Natural killer cell (primary cell): ENCODE results near the gene FAM114A2. TPM values are rescaled to one million over a fixed set of nuclear protein-coding genes. Genes with fewer than 3 reads are reported as not detected.

Experiments used
- ATAC-seq, 3 donors: fragments of 150-1000 bp in 2 of 3; fragments of 200-7000 bp in 1 of 3; cut with Tn5 transposase; 1 replicate in 1 of 3; 2 replicates in 2 of 3; pipeline ENCODE4 v1.10.0; 2021; ENCODE audit warnings: mild to moderate bottlenecking in 2 of 3, moderate library complexity in 2 of 3
- DNase-seq, 2 donors: peaks; one replicate each; pipeline versions ENCODE4 v3.0.0 to v3.0.0-alpha.2; 2013 to 2021; ENCODE audit warnings: mixed read lengths in 1 of 2
- H3K27ac ChIP-seq: one replicate; pipeline ENCODE4 v1.5.1; 2013; ENCODE audit warnings: mild to moderate bottlenecking, low read length
- H3K27me3 ChIP-seq: one replicate; pipeline ENCODE4 v1.6.1; 2013; ENCODE audit warnings: low read length; ENCODE audit not compliant: control insufficient read depth, insufficient read depth
- H3K36me3 ChIP-seq: one replicate; pipeline ENCODE4 v1.6.1; 2013; ENCODE audit warnings: low read length; ENCODE audit not compliant: control insufficient read depth, insufficient read depth
- H3K4me1 ChIP-seq: one replicate; pipeline ENCODE4 v1.6.1; 2013; ENCODE audit warnings: low read length; ENCODE audit not compliant: control insufficient read depth, insufficient read depth
- H3K4me3 ChIP-seq: one replicate; pipeline ENCODE4 v1.5.1; 2013; ENCODE audit warnings: low read length
- H3K9me3 ChIP-seq: one replicate; pipeline ENCODE4 v1.6.1; 2013; ENCODE audit warnings: low read length; ENCODE audit not compliant: control insufficient read depth, insufficient read depth
- H3K27ac Mint-ChIP-seq, 2 donors: one replicate each; pipeline ENCODE4 v1.8.0; 2022; ENCODE audit warnings: mild to moderate bottlenecking in 2 of 2, mixed read lengths in 2 of 2, moderate library complexity in 1 of 2
- H3K27me3 Mint-ChIP-seq, 2 donors: one replicate each; pipeline ENCODE4 v1.8.0; 2022; ENCODE audit warnings: low read depth in 2 of 2, mixed read lengths in 2 of 2
- H3K36me3 Mint-ChIP-seq: one replicate; pipeline ENCODE4 v1.8.0; 2022; ENCODE audit warnings: mixed read lengths
- H3K4me1 Mint-ChIP-seq, 2 donors: one replicate each; pipeline ENCODE4 v1.8.0; 2022; ENCODE audit warnings: mixed read lengths in 2 of 2
- H3K4me3 Mint-ChIP-seq: one replicate; pipeline ENCODE4 v1.8.0; 2022; ENCODE audit warnings: mild to moderate bottlenecking, moderate library complexity, mixed read lengths
- H3K9me3 Mint-ChIP-seq, 2 donors: one replicate each; pipeline ENCODE4 v1.8.0; 2022; ENCODE audit warnings: mixed read lengths in 2 of 2
- CTCF ChIP-seq: fragments of 200-600 bp; IDR thresholded peaks from one replicate; pipeline ENCODE4 v1.8.0; 2022; ENCODE audit warnings: antibody characterized with exemption
- WGBS: methylation state at CpG from one replicate; pipeline ENCODE4 v1.1.7; 2013; ENCODE audit warnings: missing lambda C conversion rate; ENCODE audit not compliant: insufficient coverage; 5-methylcytosine and 5-hydroxymethylcytosine counted together
- intact Hi-C: fragments of 100-400 bp; cut with micrococcal nuclease; formaldehyde crosslinking; loops from one replicate; pipeline ENCODE4 v1.14.2; 2022
- total RNA-seq, 4 donors: library from RNA; stranded (reverse); fragments of 120-200 nt in 1 of 4; gene quantifications; one replicate each; pipeline versions ENCODE4 v1.2.3 to v1.2.4, GENCODE V29; 2013 to 2022

FAM114A2 gene
- total RNA-seq, 3 donors from 2014 or later (not counting 1 experiment from before 2014, with no cell fraction given), result 29.0 to 37.8 (median 29.4) TPM

GRCh38 chr5:154002093-154002492, 36.6 kb downstream of the FAM114A2 start:
- TF ChIP-seq CTCF, result no peak
- H3K9me3 Mint-ChIP-seq, result no peaks in the 10 kb centered on the region
- no peaks in the 10 kb centered on the region for H3K4me1 ChIP-seq
- H3K27ac ChIP-seq, result no peak overlapping the region
- H3K4me3 Mint-ChIP-seq, result no peak overlapping the region
- H3K27me3 Mint-ChIP-seq, result no peaks in the 10 kb centered on the region
- H3K36me3 Mint-ChIP-seq, result peaks cover 14% of the 10 kb centered on the region
- no peaks in the 10 kb centered on the region for H3K4me1 Mint-ChIP-seq
- intact Hi-C loops, result no loop called here
- DNase-seq (no peak), ATAC-seq (no peak)
- H3K27ac Mint-ChIP-seq, result no peak overlapping the region
- no peak overlapping the region for H3K4me3 ChIP-seq
- H3K27me3 ChIP-seq, result no peaks in the 10 kb centered on the region
- H3K36me3 ChIP-seq, result peaks cover 25% of the 10 kb centered on the region
- H3K9me3 ChIP-seq, result no peaks in the 10 kb centered on the region
- WGBS, result 100% methylated on average over 2 of the region's 4 CpGs

GRCh38 chr5:154000703-154001102, 38.0 kb downstream of the FAM114A2 start:
- TF ChIP-seq CTCF, result no peak
- intact Hi-C loops, result no loop called here
- ATAC-seq (no peak), DNase-seq (no peak)
- no peak overlapping the region for H3K27ac ChIP-seq
- no peak overlapping the region for H3K4me3 ChIP-seq
- Mint-ChIP-seq H3K27ac (no peak overlapping the region), H3K4me1 (no peaks in the 10 kb centered on the region), H3K27me3 (no peaks in the 10 kb centered on the region), H3K36me3 (peaks cover 21% of the 10 kb centered on the region), H3K9me3 (no peaks in the 10 kb centered on the region), H3K4me3 (no peak overlapping the region)
- H3K9me3 ChIP-seq, result no peaks in the 10 kb centered on the region
- H3K4me1 ChIP-seq, result no peaks in the 10 kb centered on the region
- H3K36me3 ChIP-seq, result peaks cover 28% of the 10 kb centered on the region
- no peaks in the 10 kb centered on the region for H3K27me3 ChIP-seq

GRCh38 chr5:153999995-154000394, 38.7 kb downstream of the FAM114A2 start:
- 96% methylated on average over 3 of the region's 3 CpGs for WGBS
- Histone ChIP-seq H3K9me3 (no peaks in the 10 kb centered on the region), H3K4me1 (no peaks in the 10 kb centered on the region), H3K4me3 (no peak overlapping the region), H3K36me3 (peaks cover 28% of the 10 kb centered on the region), H3K27ac (no peak overlapping the region), H3K27me3 (no peaks in the 10 kb centered on the region)
- Mint-ChIP-seq H3K9me3 (no peaks in the 10 kb centered on the region), H3K36me3 (peaks cover 23% of the 10 kb centered on the region), H3K27me3 (no peaks in the 10 kb centered on the region), H3K4me1 (no peaks in the 10 kb centered on the region), H3K27ac (no peak overlapping the region), H3K4me3 (no peak overlapping the region)
- intact Hi-C loops, result no loop called here
- no peak for TF ChIP-seq CTCF
- ATAC-seq, result no peak
- no peak for DNase-seq

- Mint-ChIP-seq H3K9me3 (no peaks in the 10 kb centered on the region), H3K27ac (no peak overlapping the region), H3K27me3 (no peaks in the 10 kb centered on the region), H3K4me3 (no peak overlapping the region), H3K4me1 (no peaks in the 10 kb centered on the region), H3K36me3 (peaks cover 29% of the 10 kb centered on the region)
- no peak for DNase-seq
- ATAC-seq, result no peak
- H3K4me1 ChIP-seq, result no peaks in the 10 kb centered on the region
- H3K4me3 ChIP-seq, result no peak overlapping the region
- H3K36me3 ChIP-seq, result peaks cover 35% of the 10 kb centered on the region
- TF ChIP-seq CTCF, result no peak
- H3K9me3 ChIP-seq, result no peaks in the 10 kb centered on the region
- 100% methylated on average over 1 of the region's 1 CpG for WGBS
- intact Hi-C loops, result no loop called here
- no peaks in the 10 kb centered on the region for H3K27me3 ChIP-seq
- H3K27ac ChIP-seq, result no peak overlapping the region
Observed at GRCh38 chr5:153998768-153999167, 39.9 kb downstream of the FAM114A2 start.
